ENCODE results near the gene INTS1.

- TF ChIP-seq RFX5 (IDR thresholded peaks at IDR 0.05) (no peak), CTCF (IDR thresholded peaks at IDR 0.05) (no peak), POLR2A (IDR thresholded peaks at IDR 0.05; ENCODE audit: low read length) (no peak), SMC3 (IDR thresholded peaks at IDR 0.05) (no peak), POLR2AphosphoS2 (conservative IDR thresholded peaks at IDR 0.05; ENCODE audit: low read length) (peak; percentile 89), GATA3 (IDR thresholded peaks at IDR 0.05; ENCODE audit: borderline replicate concordance) (no peak), HOXB5 (CRISPR knock-in tag; IDR thresholded peaks at IDR 0.05) (no peak), RAD21 (conservative IDR thresholded peaks at IDR 0.05 in 1 of 2, IDR thresholded peaks at IDR 0.05 in 1 of 2) (no peak), ELK1 (IDR thresholded peaks at IDR 0.05; ENCODE audit: low read depth, low read length) (no peak), JUNB (IDR thresholded peaks at IDR 0.05) (no peak)
Measured at GRCh38 chr7:1543826-1544177, 39.6 kb upstream of the INTS1 start.

Data from A549 (cell line).